GM12878 (cell line): ENCODE measurements around the gene CALML5. TPM values are rescaled to one million over a fixed set of nuclear protein-coding genes. Genes with fewer than 3 reads are reported as not detected.

ENCODE experiments used
- ATAC-seq: fragments of 200-7000 bp; cut with Tn5 transposase; 3 replicates; pipeline ENCODE4 v1.9.1; 2020; ENCODE audit warnings: mild to moderate bottlenecking, moderate library complexity
- BruUV-seq: library from RNA; stranded (reverse); fragments of 400-500 nt; replicated peaks from 2 replicates; lab custom pipeline; 2021; lab: Mats Ljungman, UMichigan
- CTCF ChIA-PET: fragments of 300-600 bp; sonication (Branson Sonifier 250); formaldehyde crosslinking; extraction: SDS; loops from one replicate; lab custom pipeline; 2021; ENCODE audit warnings: inconsistent platforms; lab: Yijun Ruan, JAX
- POLR2A ChIA-PET: fragments of 350-600 bp; formaldehyde crosslinking; extraction: SDS; loops from one replicate; lab custom pipeline; 2021; ENCODE audit warnings: inconsistent platforms; lab: Charles Lee
- RAD21 ChIA-PET: fragments of 300-600 bp; sonication (Branson Sonifier 250); formaldehyde crosslinking; loops from one replicate; lab custom pipeline; 2023; ENCODE audit warnings: antibody characterized with exemption; ENCODE audit not compliant: unreplicated experiment; lab: Charles Lee
- SMC1A ChIA-PET: fragments of 300-600 bp; sonication (Branson Sonifier 250); formaldehyde crosslinking; loops from one replicate; lab custom pipeline; 2023; ENCODE audit not compliant: unreplicated experiment, uncharacterized antibody; lab: Charles Lee
- DNase-seq: peaks from one replicate; pipeline ENCODE4 v3.0.0-alpha.2; 2011; ENCODE audit warnings: low read depth, low spot score
- FAIRE-seq: peaks from 3 replicates; lab custom pipeline; 2011; peaks lifted over from hg19 to GRCh38; lab: Jason Lieb, UNC
- H2AFZ ChIP-seq: 2 replicates; pipeline ENCODE4 v1.6.0; 2011; ENCODE audit warnings: low read depth, low read length, control low read depth; ENCODE audit not compliant: control insufficient read depth
- H3K27ac ChIP-seq: 2 replicates; pipeline ENCODE4 v1.5.1; 2011; ENCODE audit warnings: control low read depth; ENCODE audit not compliant: control insufficient read depth, insufficient read depth
- H3K27me3 ChIP-seq, 2 experiments: replicated peaks in 1 of 2; 2 replicates each; pipeline versions ENCODE4 v1.6.0 to v1.6.1; 2011; ENCODE audit warnings: low read length in 1 of 2; ENCODE audit not compliant: control insufficient read depth in 2 of 2, insufficient read depth in 2 of 2
- H3K36me3 ChIP-seq, 2 experiments: 2 replicates each; pipeline ENCODE4 v1.5.1; 2011; ENCODE audit warnings: low read length in 1 of 2; ENCODE audit not compliant: control insufficient read depth in 2 of 2, insufficient read depth in 2 of 2
- H3K4me1 ChIP-seq: 2 replicates; pipeline ENCODE4 v1.6.1; 2011; ENCODE audit warnings: mild to moderate bottlenecking, low read length, moderate library complexity, mixed read lengths; ENCODE audit not compliant: control insufficient read depth, insufficient read depth
- H3K4me2 ChIP-seq: 2 replicates; pipeline ENCODE4 v1.6.0; 2011; ENCODE audit warnings: control low read depth; ENCODE audit not compliant: control insufficient read depth, insufficient read depth
- H3K4me3 ChIP-seq: fragments of 200-600 bp; sonication (generic); 2 replicates; pipeline ENCODE4 v1.5.1; 2016
- H3K79me2 ChIP-seq: 2 replicates; pipeline ENCODE4 v1.6.0; 2011; ENCODE audit warnings: low read length; ENCODE audit not compliant: control insufficient read depth, insufficient read depth
- H3K9ac ChIP-seq: 2 replicates; pipeline ENCODE4 v1.8.0; 2011; ENCODE audit warnings: low read length, control low read depth, mixed read lengths; ENCODE audit not compliant: control insufficient read depth, insufficient read depth
- H3K9me3 ChIP-seq: replicated peaks from 3 replicates; pipeline ENCODE4 v1.5.1; 2011; ENCODE audit warnings: mild to moderate bottlenecking, low read length; ENCODE audit not compliant: control insufficient read depth, insufficient read depth
- H4K20me1 ChIP-seq: 2 replicates; pipeline ENCODE4 v1.6.0; 2011; ENCODE audit not compliant: control insufficient read depth, insufficient read depth
- BHLHE40 ChIP-seq, 2 experiments: fragments of 450-650 bp in 1 of 2; IDR thresholded peaks; 2 replicates each; pipeline ENCODE4 v1.6.1; 2011 to 2017; ENCODE audit warnings: low read depth in 2 of 2, borderline replicate concordance in 1 of 2, improper control_type of control experiment in 1 of 2, low read length in 1 of 2, mild to moderate bottlenecking in 1 of 2
- CBFB ChIP-seq: IDR thresholded peaks from 2 replicates; pipeline ENCODE4 v1.6.1; 2016; ENCODE audit warnings: antibody characterized with exemption, low read depth
- CREB1 ChIP-seq: IDR thresholded peaks from 2 replicates; pipeline ENCODE4 v1.6.1; 2012; ENCODE audit warnings: low read depth, mild to moderate bottlenecking, inconsistent platforms
- LARP7 ChIP-seq: fragments of 450-650 bp; IDR thresholded peaks from 2 replicates; pipeline ENCODE4 v1.6.1; 2017; ENCODE audit warnings: mild to moderate bottlenecking
- RAD51 ChIP-seq: fragments of 450-650 bp; IDR thresholded peaks from 2 replicates; pipeline ENCODE4 v1.6.1; 2016; ENCODE audit warnings: moderate library complexity, mild to moderate bottlenecking, inconsistent platforms
- SIX5 ChIP-seq: IDR thresholded peaks from 2 replicates; pipeline ENCODE4 v1.6.1; 2011; ENCODE audit warnings: mild to moderate bottlenecking, low read depth, low read length, moderate library complexity; ENCODE audit not compliant: severe bottlenecking
- STAT1 ChIP-seq: fragments of 450-650 bp; conservative IDR thresholded peaks from 2 replicates; pipeline ENCODE4 v1.6.1; 2014; ENCODE audit warnings: antibody characterized with exemption, mild to moderate bottlenecking
- WGBS: methylation state at CpG from one replicate; pipeline ENCODE4 v1.1.6; 2016; ENCODE audit warnings: low lambda C conversion rate; ENCODE audit not compliant: insufficient replicate concordance, insufficient coverage; ENCODE audit errors: missing lambda C conversion rate; 5-methylcytosine and 5-hydroxymethylcytosine counted together
- in situ Hi-C: fragments of 300-500 bp; cut with MboI; formaldehyde crosslinking; loops from 9 replicates; pipeline ENCODE4 v1.14.3; 2018; ENCODE audit warnings: mixed read lengths
- intact Hi-C: fragments of 100-400 bp; cut with micrococcal nuclease; formaldehyde crosslinking; loops from one replicate; pipeline ENCODE4 v1.14.2; 2022; ENCODE audit not compliant: unreplicated experiment
- polyA plus RNA-seq, 11 experiments: library from polyadenylated mRNA; depleted of rRNA in 4 of 11; unstranded in 6 of 11; stranded (reverse) in 5 of 11; fragments of >200 nt; fragmentation: Nextera tagmentation in 4 of 11; fragmentation: Illumina TruSeq in 1 of 11; extraction: Ambion mirVana in 4 of 11; extraction: Trizol in 1 of 11; gene quantifications; 1 replicate in 1 of 11; 2 replicates in 10 of 11; pipeline versions ENCODE4 v1.2.1 to v1.2.3, GENCODE V29; 2011 to 2016; ENCODE audit warnings: inconsistent platforms in 2 of 11, missing spikeins in 2 of 11, low read depth in 1 of 11
- total RNA-seq, 4 experiments: library from RNA; depleted of rRNA in 3 of 4; stranded (reverse); fragments of >200 nt in 3 of 4; fragmentation: Illumina TruSeq in 1 of 4; extraction: Trizol in 1 of 4; gene quantifications; 2 replicates each; pipeline versions ENCODE4 v1.2.1 to v1.2.3, GENCODE V29; 2013 to 2021
- TF ChIP-seq, protein P1 (sequence below): fragments of 450-650 bp; IDR thresholded peaks from 2 replicates; pipeline ENCODE4 v1.6.1; 2017; ENCODE audit warnings: borderline replicate concordance
- TF ChIP-seq, protein P2 (sequence below): fragments of 450-650 bp; formaldehyde crosslinking; IDR thresholded peaks from 2 replicates; pipeline ENCODE4 v1.5.0; 2022; ENCODE audit warnings: mild to moderate bottlenecking, missing genetic modification characterization
- TF ChIP-seq, protein P3 (sequence below): IDR thresholded peaks from 2 replicates; pipeline ENCODE4 v1.6.1; 2011; ENCODE audit warnings: borderline replicate concordance, low read depth, mild to moderate bottlenecking, moderate library complexity, mixed read lengths, low read length; ENCODE audit not compliant: insufficient read depth; ENCODE audit errors: extremely low read length

CALML5 gene
- total and polyA plus RNA-seq, 10 of the 15 experiments (the other 5 are each of a cell fraction or from before 2014, with no cell fraction given): not detected

DNA sequence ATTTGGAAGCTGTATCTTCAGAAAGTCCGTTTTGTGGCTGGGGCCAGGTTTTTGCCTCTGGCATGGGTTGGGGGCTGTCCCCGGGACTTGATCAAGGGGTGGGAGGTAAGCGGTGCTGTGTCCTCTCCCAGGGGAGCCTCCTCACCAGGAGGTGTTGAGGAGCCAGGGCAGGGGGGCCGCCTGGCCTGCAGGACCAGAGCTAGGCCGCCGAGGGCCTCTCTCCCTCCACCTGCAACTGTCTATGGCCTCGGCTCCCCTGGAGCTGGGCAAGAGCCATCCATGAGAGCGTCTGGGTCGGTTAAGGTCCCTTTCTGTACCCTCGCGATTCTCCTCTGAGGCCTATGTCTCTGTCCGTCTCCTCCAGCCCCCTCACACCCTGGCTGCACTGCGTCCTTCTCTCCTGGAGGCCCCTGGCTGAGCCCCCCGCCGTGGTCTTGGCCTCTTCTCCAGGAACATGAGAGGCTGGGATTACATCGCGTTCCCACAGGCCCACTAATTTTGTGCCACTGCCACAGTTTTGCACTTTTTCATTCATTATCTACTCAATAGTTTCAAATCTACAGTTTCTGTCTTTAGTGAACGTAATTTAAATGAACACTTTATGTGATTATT lies 20.6 kb downstream of the CALML5 start (continued):
- TF ChIP-seq SIX5: no peak
- no peak for TF ChIP-seq STAT1
- TF ChIP-seq CREB1: no peak
- TF ChIP-seq BHLHE40 (IDR thresholded peaks at IDR 0.05; ENCODE audit: borderline replicate concordance in 1 of 2, low read depth in 2 of 2, low read length in 1 of 2): no peak
- TF ChIP-seq LARP7: no peak
- TF ChIP-seq, protein P1, sequence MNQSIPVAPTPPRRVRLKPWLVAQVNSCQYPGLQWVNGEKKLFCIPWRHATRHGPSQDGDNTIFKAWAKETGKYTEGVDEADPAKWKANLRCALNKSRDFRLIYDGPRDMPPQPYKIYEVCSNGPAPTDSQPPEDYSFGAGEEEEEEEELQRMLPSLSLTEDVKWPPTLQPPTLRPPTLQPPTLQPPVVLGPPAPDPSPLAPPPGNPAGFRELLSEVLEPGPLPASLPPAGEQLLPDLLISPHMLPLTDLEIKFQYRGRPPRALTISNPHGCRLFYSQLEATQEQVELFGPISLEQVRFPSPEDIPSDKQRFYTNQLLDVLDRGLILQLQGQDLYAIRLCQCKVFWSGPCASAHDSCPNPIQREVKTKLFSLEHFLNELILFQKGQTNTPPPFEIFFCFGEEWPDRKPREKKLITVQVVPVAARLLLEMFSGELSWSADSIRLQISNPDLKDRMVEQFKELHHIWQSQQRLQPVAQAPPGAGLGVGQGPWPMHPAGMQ: no peak

DNA sequence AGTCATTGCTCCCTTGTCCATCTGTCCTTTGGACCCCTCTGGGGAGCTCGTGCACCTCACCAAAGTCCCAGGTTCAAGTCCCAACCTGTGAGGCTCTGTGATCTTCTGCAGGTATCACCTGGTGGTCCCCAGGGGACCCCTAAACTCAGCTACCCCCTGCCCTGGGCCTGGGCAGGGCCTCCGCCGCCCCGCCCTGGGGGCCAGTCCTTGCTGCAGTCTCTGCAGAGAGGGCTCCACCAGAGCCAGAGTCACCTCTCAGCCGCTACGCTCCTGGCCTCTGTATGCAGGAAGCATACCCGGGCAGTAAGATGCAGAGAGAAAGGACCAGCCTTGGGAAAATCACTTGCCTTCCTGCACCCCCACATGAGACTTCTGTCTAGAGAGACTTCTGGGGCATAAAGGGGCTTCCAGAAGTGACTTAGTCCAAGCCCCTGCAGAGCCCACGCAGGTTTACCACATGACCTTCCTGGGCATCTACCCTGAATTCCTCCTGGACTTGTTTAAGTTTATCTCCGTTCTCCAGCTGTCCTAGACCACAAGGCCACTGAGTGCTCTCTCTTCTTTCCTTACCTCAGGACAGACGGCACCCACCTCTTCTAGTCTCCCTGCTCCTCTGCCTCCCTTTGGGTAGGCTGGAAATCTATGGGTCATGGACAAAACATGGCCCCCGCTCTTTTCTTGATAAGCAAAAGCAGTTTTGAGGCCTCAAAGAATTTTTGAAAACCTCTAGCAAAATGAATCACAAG lies 21.2 kb downstream of the CALML5 start:
- H3K4me3 ChIP-seq: no peak overlapping the region
- ATAC-seq: no peak
- TF ChIP-seq, protein P2, sequence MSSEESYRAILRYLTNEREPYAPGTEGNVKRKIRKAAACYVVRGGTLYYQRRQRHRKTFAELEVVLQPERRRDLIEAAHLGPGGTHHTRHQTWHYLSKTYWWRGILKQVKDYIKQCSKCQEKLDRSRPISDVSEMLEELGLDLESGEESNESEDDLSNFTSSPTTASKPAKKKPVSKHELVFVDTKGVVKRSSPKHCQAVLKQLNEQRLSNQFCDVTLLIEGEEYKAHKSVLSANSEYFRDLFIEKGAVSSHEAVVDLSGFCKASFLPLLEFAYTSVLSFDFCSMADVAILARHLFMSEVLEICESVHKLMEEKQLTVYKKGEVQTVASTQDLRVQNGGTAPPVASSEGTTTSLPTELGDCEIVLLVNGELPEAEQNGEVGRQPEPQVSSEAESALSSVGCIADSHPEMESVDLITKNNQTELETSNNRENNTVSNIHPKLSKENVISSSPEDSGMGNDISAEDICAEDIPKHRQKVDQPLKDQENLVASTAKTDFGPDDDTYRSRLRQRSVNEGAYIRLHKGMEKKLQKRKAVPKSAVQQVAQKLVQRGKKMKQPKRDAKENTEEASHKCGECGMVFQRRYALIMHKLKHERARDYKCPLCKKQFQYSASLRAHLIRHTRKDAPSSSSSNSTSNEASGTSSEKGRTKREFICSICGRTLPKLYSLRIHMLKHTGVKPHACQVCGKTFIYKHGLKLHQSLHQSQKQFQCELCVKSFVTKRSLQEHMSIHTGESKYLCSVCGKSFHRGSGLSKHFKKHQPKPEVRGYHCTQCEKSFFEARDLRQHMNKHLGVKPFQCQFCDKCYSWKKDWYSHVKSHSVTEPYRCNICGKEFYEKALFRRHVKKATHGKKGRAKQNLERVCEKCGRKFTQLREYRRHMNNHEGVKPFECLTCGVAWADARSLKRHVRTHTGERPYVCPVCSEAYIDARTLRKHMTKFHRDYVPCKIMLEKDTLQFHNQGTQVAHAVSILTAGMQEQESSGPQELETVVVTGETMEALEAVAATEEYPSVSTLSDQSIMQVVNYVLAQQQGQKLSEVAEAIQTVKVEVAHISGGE (CRISPR knock-in tag): no peak
- TF ChIP-seq CBFB: no peak
- TF ChIP-seq, protein P3, sequence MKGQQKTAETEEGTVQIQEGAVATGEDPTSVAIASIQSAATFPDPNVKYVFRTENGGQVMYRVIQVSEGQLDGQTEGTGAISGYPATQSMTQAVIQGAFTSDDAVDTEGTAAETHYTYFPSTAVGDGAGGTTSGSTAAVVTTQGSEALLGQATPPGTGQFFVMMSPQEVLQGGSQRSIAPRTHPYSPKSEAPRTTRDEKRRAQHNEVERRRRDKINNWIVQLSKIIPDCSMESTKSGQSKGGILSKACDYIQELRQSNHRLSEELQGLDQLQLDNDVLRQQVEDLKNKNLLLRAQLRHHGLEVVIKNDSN: no peak
- TF ChIP-seq RAD51: no peak
- TF ChIP-seq, all 136 proteins: peak for 0
- RAD21 ChIA-PET: no interaction called here
- no peak for FAIRE-seq
- Histone ChIP-seq H3K36me3 (no peaks in the 10 kb centered on the region), H3K79me2 (no peaks in the 10 kb centered on the region), H3K27ac (no peak overlapping the region), H3K4me2 (no peak overlapping the region), H2AFZ (no peak overlapping the region), H3K9ac (no peak overlapping the region), H4K20me1 (no peaks in the 10 kb centered on the region), H3K27me3 (peaks cover 2 to 7% of the 10 kb centered on the region in 2 experiments; a peak in 2 of 4 replicates), H3K4me1 (no peaks in the 10 kb centered on the region; the same call in 1 of the 2 replicates), H3K9me3 (no peaks in the 10 kb centered on the region; the same call in 2 of the 3 replicates)
- no peak for DNase-seq
- BruUV-seq: no TSS peak
- CTCF ChIA-PET: no interaction called here
- SMC1A ChIA-PET: no interaction called here
- in situ Hi-C loops: no loop called here
- 66% methylated on average over 11 of the region's 11 CpGs for WGBS
- POLR2A ChIA-PET: no interaction called here
- intact Hi-C loops: no loop called here
